AG09309 (cell line): ENCODE data around the gene LRP2.

Experiments
- DNase-seq: peaks from one replicate; pipeline ENCODE4 v3.0.0-alpha.2; 2010; ENCODE audit warnings: low read depth
- H3K4me3 ChIP-seq: 2 replicates; pipeline ENCODE4 v1.5.1; 2011; ENCODE audit warnings: mild to moderate bottlenecking, low read depth, low read length, moderate library complexity; ENCODE audit not compliant: control insufficient read depth
- CTCF ChIP-seq: IDR thresholded peaks from 2 replicates; pipeline ENCODE4 v1.5.1; 2011; ENCODE audit warnings: mild to moderate bottlenecking, low read depth, low read length, inconsistent platforms; ENCODE audit not compliant: insufficient read depth, control insufficient read depth; ENCODE audit errors: missing control alignments

Gene LRP2

GRCh38 chr2:169229590-169229989 is 132.7 kb downstream of the LRP2 start:
- DNase-seq, result no peak
- H3K4me3 ChIP-seq, result no peak overlapping the region
- no peak for TF ChIP-seq CTCF

- no peak overlapping the region for H3K4me3 ChIP-seq
- DNase-seq, result no peak
- TF ChIP-seq CTCF, result no peak
Observed at GRCh38 chr2:169225906-169226305, 136.4 kb downstream of the LRP2 start.

GRCh38 chr2:169225233-169225750 is 137.0 kb downstream of the LRP2 start:
- no peak for TF ChIP-seq CTCF
- H3K4me3 ChIP-seq, result no peak overlapping the region
- DNase-seq, result no peak

- H3K4me3 ChIP-seq, result no peak overlapping the region
- no peak for DNase-seq
- no peak for TF ChIP-seq CTCF
Observed at GRCh38 chr2:169222665-169223064, 139.7 kb downstream of the LRP2 start.

- TF ChIP-seq CTCF, result peak; percentile 11
- no peak overlapping the region for H3K4me3 ChIP-seq
- no peak for DNase-seq
Observed at GRCh38 chr2:169221745-169222369, 140.5 kb downstream of the LRP2 start.

- TF ChIP-seq CTCF, result no peak
- no peak for DNase-seq
- no peak overlapping the region for H3K4me3 ChIP-seq
Observed at GRCh38 chr2:169210917-169211316, 151.4 kb downstream of the LRP2 start.

GRCh38 chr2:169208026-169208425 is 154.3 kb downstream of the LRP2 start:
- DNase-seq, result no peak
- no peak overlapping the region for H3K4me3 ChIP-seq
- TF ChIP-seq CTCF, result no peak
